Activated T-cell treated with anti-CD3 and anti-CD28 coated beads, Interleukin-2, amount 50 U/mL, for 24 hours (primary cell): Measurements from ENCODE around the gene C4orf33.
A peak's percentile ranks its signal among the peaks of the same experiment; 100 is the strongest.
"Not testable (repeated sequence)": the region's sequence is repeated elsewhere in the genome, so short reads cannot be mapped to it uniquely, and the experiment has no call there.

Source experiments
- DNase-seq: peaks from one replicate; pipeline ENCODE4 v3.0.0-alpha.2; 2020
- H3K27ac Mint-ChIP-seq: 2 replicates; pipeline ENCODE4 v1.8.0; 2020; ENCODE audit warnings: mild to moderate bottlenecking, mixed read lengths
- H3K27me3 Mint-ChIP-seq: 2 replicates; pipeline ENCODE4 v1.8.0; 2020; ENCODE audit warnings: mixed read lengths
- H3K36me3 Mint-ChIP-seq: 2 replicates; pipeline ENCODE4 v1.8.0; 2020; ENCODE audit warnings: low read depth, mixed read lengths
- H3K4me1 Mint-ChIP-seq: 2 replicates; pipeline ENCODE4 v1.8.0; 2020; ENCODE audit warnings: low read depth, mixed read lengths
- H3K4me3 Mint-ChIP-seq: 2 replicates; pipeline ENCODE4 v1.8.0; 2020; ENCODE audit warnings: mild to moderate bottlenecking, moderate library complexity, mixed read lengths
- H3K9me3 Mint-ChIP-seq: 2 replicates; pipeline ENCODE4 v1.8.0; 2020; ENCODE audit warnings: mixed read lengths

The C4orf33 gene

GRCh38 chr4:129095811-129096454 is at the start of gene C4orf33:
Gene C4orf33 (plus strand): TSS chr4:129096152. CDS start chr4:129102611, 6,459 bp downstream.
- peak within 1 kb of the TSS; percentile 90 for H3K4me3 Mint-ChIP-seq
- H3K36me3 Mint-ChIP-seq, result peaks cover 8% of the 10 kb centered on the region
- DNase-seq, result peak; percentile 77
- H3K4me1 Mint-ChIP-seq, result peaks cover 35% of the 10 kb centered on the region
- H3K9me3 Mint-ChIP-seq, result no peaks in the 10 kb centered on the region
- no peaks in the 10 kb centered on the region for H3K27me3 Mint-ChIP-seq
- peak within 1 kb of the TSS; percentile 96 for H3K27ac Mint-ChIP-seq

- Mint-ChIP-seq H3K4me3 (no peak overlapping the region), H3K4me1 (no peaks in the 10 kb centered on the region), H3K36me3 (peaks cover 67% of the 10 kb centered on the region), H3K27me3 (no peaks in the 10 kb centered on the region), H3K27ac (no peak overlapping the region), H3K9me3 (peaks cover 68% of the 10 kb centered on the region)
- no peak for DNase-seq
These were observed 36.9 kb upstream of the C4orf33 start for GRCh38 chr4:129059028-129059427.

- no peak for DNase-seq
- Mint-ChIP-seq H3K4me3 (no peak overlapping the region), H3K36me3 (peaks cover 72% of the 10 kb centered on the region), H3K27me3 (no peaks in the 10 kb centered on the region), H3K4me1 (no peaks in the 10 kb centered on the region), H3K27ac (no peak overlapping the region), H3K9me3 (peaks cover 54% of the 10 kb centered on the region)
These were observed 33.4 kb upstream of the C4orf33 start for GRCh38 chr4:129062580-129062979.

GRCh38 chr4:129063640-129064039 is 32.3 kb upstream of the C4orf33 start:
- Mint-ChIP-seq H3K27ac (no peak overlapping the region), H3K9me3 (peaks cover 59% of the 10 kb centered on the region), H3K4me3 (no peak overlapping the region), H3K4me1 (no peaks in the 10 kb centered on the region), H3K36me3 (peaks cover 78% of the 10 kb centered on the region), H3K27me3 (no peaks in the 10 kb centered on the region)
- no peak for DNase-seq

GRCh38 chr4:129064717-129065116 is 31.2 kb upstream of the C4orf33 start:
- Mint-ChIP-seq H3K9me3 (peaks cover 59% of the 10 kb centered on the region), H3K4me3 (no peak overlapping the region), H3K27me3 (no peaks in the 10 kb centered on the region), H3K27ac (no peak overlapping the region), H3K4me1 (no peaks in the 10 kb centered on the region), H3K36me3 (peaks cover 84% of the 10 kb centered on the region)
- no peak for DNase-seq

GRCh38 chr4:129069537-129069936 is 26.4 kb upstream of the C4orf33 start:
- Mint-ChIP-seq H3K9me3 (peaks cover 57% of the 10 kb centered on the region), H3K36me3 (peaks cover 83% of the 10 kb centered on the region)
- H3K4me1 Mint-ChIP-seq, H3K4me3 Mint-ChIP-seq, H3K27me3 Mint-ChIP-seq, DNase-seq, H3K27ac Mint-ChIP-seq: not testable (repeated sequence)

- H3K27ac Mint-ChIP-seq, result no peak overlapping the region
These were observed 18.6 kb upstream of the C4orf33 start for GRCh38 chr4:129077326-129077725.

GRCh38 chr4:129080129-129080528 is 15.8 kb upstream of the C4orf33 start:
- H3K27me3 Mint-ChIP-seq, result no peaks in the 10 kb centered on the region
- peaks cover 18% of the 10 kb centered on the region for H3K4me1 Mint-ChIP-seq
- no peak for DNase-seq
- peaks cover 78% of the 10 kb centered on the region for H3K36me3 Mint-ChIP-seq
- H3K27ac Mint-ChIP-seq, result no peak overlapping the region
- H3K4me3 Mint-ChIP-seq, result no peak overlapping the region
- peaks cover 16% of the 10 kb centered on the region for H3K9me3 Mint-ChIP-seq

More at GRCh38 chr4:129077326-129077725, 18.6 kb upstream of the C4orf33 start:
- H3K9me3 Mint-ChIP-seq, result peaks cover 27% of the 10 kb centered on the region
- DNase-seq, result no peak
- no peaks in the 10 kb centered on the region for H3K27me3 Mint-ChIP-seq
- H3K36me3 Mint-ChIP-seq, result peaks cover 87% of the 10 kb centered on the region
- H3K4me3 Mint-ChIP-seq, result no peak overlapping the region
- peaks cover 2% of the 10 kb centered on the region for H3K4me1 Mint-ChIP-seq

GRCh38 chr4:129082302-129082701 is 13.7 kb upstream of the C4orf33 start:
- peaks cover 65% of the 10 kb centered on the region for H3K36me3 Mint-ChIP-seq
- peaks cover 15% of the 10 kb centered on the region for H3K9me3 Mint-ChIP-seq
- peaks cover 29% of the 10 kb centered on the region for H3K4me1 Mint-ChIP-seq
- H3K4me3 Mint-ChIP-seq, result no peak overlapping the region
- DNase-seq, result no peak
- H3K27ac Mint-ChIP-seq, result no peak overlapping the region
- no peaks in the 10 kb centered on the region for H3K27me3 Mint-ChIP-seq

- H3K4me3 Mint-ChIP-seq, result no peak overlapping the region
- H3K4me1 Mint-ChIP-seq, result peaks cover 44% of the 10 kb centered on the region
- DNase-seq, result no peak
- no peak overlapping the region for H3K27ac Mint-ChIP-seq
- peaks cover 39% of the 10 kb centered on the region for H3K36me3 Mint-ChIP-seq
- no peaks in the 10 kb centered on the region for H3K27me3 Mint-ChIP-seq
- peaks cover 5% of the 10 kb centered on the region for H3K9me3 Mint-ChIP-seq
These were observed 10.5 kb upstream of the C4orf33 start for GRCh38 chr4:129085472-129085871.

- no peak for DNase-seq
- H3K27me3 Mint-ChIP-seq, result no peaks in the 10 kb centered on the region
- peaks cover 4% of the 10 kb centered on the region for H3K9me3 Mint-ChIP-seq
- peaks cover 41% of the 10 kb centered on the region for H3K4me1 Mint-ChIP-seq
- no peak overlapping the region for H3K4me3 Mint-ChIP-seq
- peaks cover 20% of the 10 kb centered on the region for H3K36me3 Mint-ChIP-seq
- no peak overlapping the region for H3K27ac Mint-ChIP-seq
These were observed 8.4 kb upstream of the C4orf33 start for GRCh38 chr4:129087516-129087915.

GRCh38 chr4:129092631-129093190 is 3.2 kb upstream of the C4orf33 start:
- H3K4me1 Mint-ChIP-seq, result peaks cover 46% of the 10 kb centered on the region
- no peak for DNase-seq
- peaks cover 11% of the 10 kb centered on the region for H3K36me3 Mint-ChIP-seq
- no peak overlapping the region for H3K27ac Mint-ChIP-seq
- H3K27me3 Mint-ChIP-seq, result no peaks in the 10 kb centered on the region
- H3K9me3 Mint-ChIP-seq, result no peaks in the 10 kb centered on the region
- H3K4me3 Mint-ChIP-seq, result no peak overlapping the region

- DNase-seq, result peak; percentile 97
- Mint-ChIP-seq H3K27me3 (no peaks in the 10 kb centered on the region), H3K4me1 (peaks cover 47% of the 10 kb centered on the region), H3K9me3 (no peaks in the 10 kb centered on the region), H3K4me3 (no peak within 1 kb of the TSS), H3K27ac (peak within 1 kb of the TSS; percentile 33), H3K36me3 (peaks cover 11% of the 10 kb centered on the region)
These were observed 2.6 kb upstream of the C4orf33 start, which contains the start of gene SCLT1 for GRCh38 chr4:129093191-129093920. Gene SCLT1 (minus strand): TSS chr4:129093539. CDS start chr4:129093103, 436 bp downstream.

GRCh38 chr4:129094347-129094746 is 1.6 kb upstream of the C4orf33 start:
- peak overlapping the region; percentile 33 for H3K27ac Mint-ChIP-seq
- DNase-seq, result no peak
- peaks cover 11% of the 10 kb centered on the region for H3K36me3 Mint-ChIP-seq

GRCh38 chr4:129098531-129099001 is 2.6 kb downstream of the C4orf33 start:
- peaks cover 11% of the 10 kb centered on the region for H3K36me3 Mint-ChIP-seq
- H3K27ac Mint-ChIP-seq, result no peak overlapping the region
- no peaks in the 10 kb centered on the region for H3K9me3 Mint-ChIP-seq

More at GRCh38 chr4:129094347-129094746, 1.6 kb upstream of the C4orf33 start:
- Mint-ChIP-seq H3K27me3 (no peaks in the 10 kb centered on the region), H3K4me1 (peaks cover 38% of the 10 kb centered on the region), H3K9me3 (no peaks in the 10 kb centered on the region), H3K4me3 (no peak overlapping the region)

More at GRCh38 chr4:129098531-129099001, 2.6 kb downstream of the C4orf33 start:
- Mint-ChIP-seq H3K4me3 (no peak overlapping the region), H3K4me1 (peaks cover 33% of the 10 kb centered on the region), H3K27me3 (no peaks in the 10 kb centered on the region)
- DNase-seq, result no peak
